Body of pancreas (tissue), 4 donors: ENCODE data around the gene FBXO9.

Source experiments
- CTCF ChIP-seq, 7 experiments: fragments of 450-650 bp in 4 of 7; fragments of 200-600 bp in 3 of 7; sonication (generic) in 3 of 7; IDR thresholded peaks; one replicate each; pipeline ENCODE4 v1.5.1; 2016 to 2019; ENCODE audit warnings: antibody characterized with exemption in 7 of 7
- POLR2A ChIP-seq, 3 donors: fragments of 450-650 bp; IDR thresholded peaks; one replicate each; pipeline ENCODE4 v1.6.1; 2016; ENCODE audit warnings: antibody characterized with exemption in 3 of 3, mild to moderate bottlenecking in 2 of 3

- TF ChIP-seq POLR2A (IDR thresholded peaks at IDR 0.05) (no peak), CTCF (IDR thresholded peaks at IDR 0.05) (no peak)
These were observed 21.6 kb upstream of the FBXO9 start for GRCh38 chr6:53043581-53043980.
